8988T (cell line): Measurements from ENCODE around the gene OTOP1.
"Not testable (repeated sequence)": the region's sequence is repeated elsewhere in the genome, so short reads cannot be mapped to it uniquely, and the experiment has no call there.

Experiments
- DNase-seq: peaks from one replicate; pipeline ENCODE4 v3.0.0; 2011

The OTOP1 gene

DNA sequence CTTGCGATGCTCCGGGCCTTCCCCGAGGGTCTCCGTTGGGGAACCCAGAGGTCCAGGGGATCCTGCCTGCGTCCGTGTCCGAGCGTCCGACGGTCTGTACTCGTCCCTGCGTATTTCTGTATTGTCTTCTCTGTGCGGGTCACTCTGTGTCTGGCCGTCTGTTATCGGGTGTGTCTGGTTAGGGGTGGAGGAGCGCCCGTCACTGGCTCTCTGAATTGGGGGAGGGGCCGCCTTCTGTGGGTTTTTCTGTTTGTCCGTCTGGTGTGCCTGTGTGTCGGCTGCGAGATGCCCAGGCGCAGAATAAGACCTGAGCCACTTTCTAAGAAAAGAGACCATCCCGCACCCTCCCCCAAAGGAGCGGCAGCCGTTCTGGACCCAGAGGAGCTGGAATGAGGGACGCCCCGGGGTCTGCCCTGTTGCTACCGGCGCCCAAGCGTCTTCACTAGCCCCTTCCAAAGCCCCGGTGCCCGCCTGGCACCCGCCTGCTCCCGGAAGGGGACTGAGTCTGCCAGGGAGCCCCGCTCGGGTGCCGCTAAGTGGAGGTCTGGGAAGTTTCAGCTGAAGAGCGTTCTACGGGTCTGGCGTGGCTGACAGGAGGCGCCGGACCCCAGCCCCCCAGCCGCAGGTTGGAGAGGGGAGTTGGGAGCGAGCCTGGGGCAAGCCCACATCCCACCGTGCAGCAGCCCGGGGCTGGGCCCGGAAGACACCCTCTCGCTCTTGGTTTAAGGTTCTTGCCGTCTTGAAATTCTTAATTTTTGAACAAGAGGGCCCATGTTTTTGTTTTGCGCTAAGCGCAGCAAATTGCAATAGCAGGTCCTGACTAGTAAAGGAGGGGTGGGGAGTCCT lies 1.0 kb upstream of the OTOP1 start:
- no peak for DNase-seq

GRCh38 chr4:4225915-4226605 lies 669 bp downstream of the OTOP1 start:
- DNase-seq, result no peak

- DNase-seq, result no peak
Observed at GRCh38 chr4:4217113-4217512, 9.6 kb downstream of the OTOP1 start.

GRCh38 chr4:4216648-4217047 lies 10.1 kb downstream of the OTOP1 start:
- DNase-seq, result no peak

- not testable (repeated sequence) for DNase-seq
Observed at GRCh38 chr4:4213674-4214073, 13.1 kb downstream of the OTOP1 start.

- DNase-seq, result no peak
Observed at GRCh38 chr4:4206204-4206603, 20.5 kb downstream of the OTOP1 start.

DNA sequence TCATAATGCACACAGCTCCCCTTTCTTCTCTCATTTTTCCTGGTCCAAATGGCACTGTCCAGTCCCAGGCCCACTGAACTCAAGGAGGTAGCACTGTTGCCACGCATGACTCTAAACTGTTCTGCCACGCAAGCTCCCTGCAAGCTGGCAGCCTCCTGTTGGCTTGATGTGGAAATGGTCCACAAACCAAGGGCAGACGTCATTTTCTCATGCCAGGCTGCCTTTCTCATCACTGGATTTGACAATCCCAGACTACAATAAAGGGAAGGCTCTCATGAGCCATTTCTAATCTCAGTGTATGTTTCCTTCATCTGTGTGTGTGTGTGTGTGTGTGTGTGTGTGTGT lies 22.4 kb downstream of the OTOP1 start:
- DNase-seq, result no peak

GRCh38 chr4:4203688-4204400 lies 22.9 kb downstream of the OTOP1 start:
- no peak for DNase-seq

DNA sequence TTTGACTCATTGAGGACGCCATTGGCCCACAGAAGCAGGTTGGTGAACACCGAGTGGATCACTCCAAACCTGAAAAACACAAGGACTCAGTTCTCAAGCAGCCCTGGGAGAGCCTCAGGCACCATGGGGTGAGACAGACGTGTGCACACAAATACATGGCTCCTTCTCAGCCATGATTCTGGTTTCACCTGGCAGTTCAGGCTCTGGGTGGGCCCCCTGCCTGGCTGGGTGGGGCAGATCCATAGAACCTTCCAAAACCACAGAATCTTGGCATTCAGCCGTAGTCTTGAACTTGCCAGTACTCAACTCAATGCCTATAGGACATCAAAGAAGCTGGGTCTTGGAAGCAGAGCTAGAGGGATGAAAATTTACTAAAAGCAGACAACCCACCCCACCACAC lies 24.2 kb downstream of the OTOP1 start:
- no peak for DNase-seq

DNA sequence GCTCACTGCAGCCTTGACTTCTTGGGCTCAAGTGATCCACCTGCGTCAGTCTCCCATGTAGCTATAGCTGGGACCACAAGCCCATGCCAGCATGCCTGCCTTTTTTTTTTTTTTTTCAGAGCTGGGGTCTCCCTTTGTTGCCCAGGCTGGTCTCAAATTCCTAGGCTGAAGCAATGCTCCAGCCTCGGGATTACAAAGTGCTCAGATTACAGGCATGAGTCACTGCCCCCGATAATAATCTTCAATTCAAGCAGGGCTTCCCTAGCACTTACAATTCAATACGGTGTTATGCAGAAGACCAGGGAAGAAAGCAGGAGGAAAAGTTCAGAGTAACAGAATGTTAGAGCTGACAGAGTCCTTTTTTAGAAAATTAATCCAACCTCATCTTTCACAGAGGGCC lies 26.1 kb downstream of the OTOP1 start:
- no peak for DNase-seq

DNA sequence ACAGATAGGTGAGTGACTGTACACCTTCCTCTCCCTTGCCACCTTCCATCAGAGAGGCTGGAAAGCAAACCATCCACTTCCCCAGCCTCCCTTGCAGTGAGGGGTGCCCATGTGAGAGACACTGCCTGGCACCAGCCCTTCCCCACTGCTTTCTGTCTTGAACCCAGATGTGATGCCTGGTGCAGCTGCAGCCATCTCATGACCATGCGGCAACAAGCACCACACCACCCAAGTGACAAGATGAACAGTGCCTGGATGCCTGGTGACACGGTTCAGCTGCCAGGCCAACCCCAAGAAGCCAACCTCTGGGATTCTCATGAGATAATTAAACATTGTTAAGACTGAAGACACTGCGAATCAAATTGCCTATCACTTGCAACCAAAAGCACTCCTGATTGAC lies 31.4 kb downstream of the OTOP1 start:
- no peak for DNase-seq

GRCh38 chr4:4188557-4188956 lies 38.2 kb downstream of the OTOP1 start:
- DNase-seq, result not testable (repeated sequence)

- no peak for DNase-seq
Observed at GRCh38 chr4:4185528-4185927, 41.2 kb downstream of the OTOP1 start.

DNA sequence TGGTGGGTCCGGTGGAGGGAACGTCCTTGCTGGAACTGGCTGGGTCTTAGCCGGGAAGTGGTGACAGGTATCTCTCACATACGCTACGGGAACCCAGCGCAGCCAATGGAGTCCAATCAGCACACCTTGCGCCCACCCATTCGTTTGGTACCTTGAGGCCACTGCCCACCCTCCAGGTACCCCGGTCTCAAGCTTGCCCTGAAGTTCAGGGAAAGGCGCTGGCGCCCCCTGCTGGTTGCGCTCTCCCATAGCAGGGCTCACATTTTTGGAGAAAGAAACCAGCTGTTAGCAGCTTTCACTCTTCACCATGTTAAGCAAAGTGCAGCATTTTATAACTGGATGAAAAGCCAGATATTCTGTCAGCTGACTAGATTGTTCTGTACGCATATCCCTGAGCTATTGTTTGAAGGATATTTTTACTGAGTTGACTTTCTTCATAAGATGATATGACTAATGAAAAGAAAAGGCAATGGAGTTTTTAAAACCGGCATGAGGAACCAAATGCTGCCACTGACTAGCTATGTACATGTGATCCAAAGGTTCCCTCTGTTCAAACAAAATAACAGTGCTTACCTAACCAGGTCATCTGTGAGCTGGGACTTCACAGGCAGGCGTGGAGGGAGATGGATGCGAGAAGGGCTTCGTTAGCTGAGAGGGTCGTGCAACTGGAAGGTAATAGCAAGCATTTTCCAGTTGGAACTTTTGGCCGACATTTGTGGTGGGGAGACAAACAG lies 43.7 kb downstream of the OTOP1 start:
- DNase-seq, result peak; percentile 26

GRCh38 chr4:4170596-4171150 lies 56.1 kb downstream of the OTOP1 start:
- no peak for DNase-seq

DNA sequence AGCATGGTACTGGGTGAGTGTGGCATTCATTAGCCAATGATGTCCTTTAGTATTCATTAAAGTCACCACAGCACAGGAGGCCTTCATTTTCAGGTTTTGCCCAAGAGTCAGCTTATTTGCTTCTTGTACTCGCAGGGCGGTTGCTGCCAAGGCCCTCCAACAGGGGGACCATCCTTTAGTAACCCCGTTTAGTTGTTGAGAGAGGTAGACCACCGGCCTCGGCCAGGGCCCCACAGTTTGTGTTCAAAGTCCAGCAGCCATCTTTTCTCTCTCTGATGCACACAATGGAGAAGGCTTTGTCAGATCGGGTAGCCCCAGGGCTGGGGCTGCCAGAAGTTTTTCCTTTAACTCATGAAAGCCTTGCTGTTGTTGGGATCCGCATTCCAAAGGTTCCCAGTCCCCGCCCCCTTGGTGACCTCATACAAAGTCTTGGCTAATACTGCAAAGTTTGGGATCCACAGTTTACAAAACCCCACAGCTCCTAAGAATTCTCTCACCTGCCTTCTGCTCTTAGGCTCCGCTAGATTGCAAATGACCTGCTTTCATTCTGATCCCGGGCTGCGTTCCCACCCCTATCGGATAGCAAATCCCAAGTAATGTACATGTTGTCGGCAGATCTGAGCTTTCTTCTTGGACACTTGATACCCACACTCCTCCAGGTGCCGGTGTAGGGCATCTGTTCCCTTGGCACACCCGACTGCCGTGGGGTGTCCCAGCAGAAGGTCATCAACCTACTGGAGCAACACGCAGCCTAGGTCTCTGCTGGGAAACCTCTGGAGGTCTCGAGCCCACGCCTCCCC lies 58.5 kb downstream of the OTOP1 start:
- DNase-seq, result not testable (repeated sequence)

GRCh38 chr4:4166986-4167385 lies 59.7 kb downstream of the OTOP1 start:
- not testable (repeated sequence) for DNase-seq

GRCh38 chr4:4165701-4166392 lies 60.9 kb downstream of the OTOP1 start:
- not testable (repeated sequence) for DNase-seq

DNA sequence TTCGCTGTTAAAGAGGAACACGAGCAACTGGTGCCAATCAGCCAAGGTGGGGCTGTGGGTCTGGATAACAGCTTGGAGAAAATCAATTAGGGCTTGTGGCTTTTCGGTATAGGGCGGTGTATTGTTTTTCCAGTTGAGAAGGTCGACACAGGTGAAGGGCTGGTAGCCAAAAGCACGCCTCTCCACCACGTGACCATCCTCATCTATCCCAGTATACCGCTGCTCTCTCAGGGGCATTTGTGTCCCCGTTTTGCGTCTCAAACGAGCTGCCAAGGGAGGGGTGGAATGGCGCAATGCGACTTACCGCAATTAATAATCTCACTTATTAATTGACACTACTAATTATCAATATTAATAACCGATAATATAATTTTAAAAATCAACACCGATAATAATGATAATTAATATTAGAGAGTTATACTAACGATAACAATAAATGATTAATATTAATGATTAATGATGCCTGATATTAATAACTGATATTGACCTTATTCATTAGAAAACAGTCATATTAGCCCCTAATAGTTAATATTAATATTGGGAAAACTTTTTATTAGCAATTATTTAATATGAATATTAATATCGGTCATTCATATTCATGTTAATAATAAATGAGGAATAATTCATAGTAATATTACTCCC lies 62.1 kb downstream of the OTOP1 start:
- not testable (repeated sequence) for DNase-seq

DNA sequence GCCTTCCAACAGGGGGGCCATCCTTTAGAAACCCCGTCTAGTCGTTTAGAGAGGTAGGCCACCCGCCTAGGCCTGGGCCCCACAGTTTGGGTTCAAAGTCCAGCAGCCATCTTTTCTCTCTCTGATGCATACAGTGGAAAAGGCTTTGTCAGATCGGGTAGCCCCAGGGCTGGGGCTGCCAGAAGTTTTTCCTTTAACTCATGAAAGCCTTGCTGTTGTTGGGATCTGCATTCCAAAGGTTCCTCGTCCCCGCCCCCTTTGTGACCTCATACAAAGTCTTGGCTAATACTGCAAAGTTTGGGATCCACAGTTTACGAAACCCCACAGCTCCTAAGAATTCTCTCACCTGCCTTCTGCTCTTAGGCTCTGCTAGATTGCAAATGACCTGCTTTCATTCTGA lies 64.5 kb downstream of the OTOP1 start:
- not testable (repeated sequence) for DNase-seq
